GM21390 (cell line): ENCODE measurements around the gene SLC44A1.

Source experiments
- ATAC-seq: cut with Tn5 transposase; IDR thresholded peaks from one replicate; pipeline ENCODE4 v1.9.1; 2021; ENCODE audit not compliant: unreplicated experiment

SLC44A1 gene

DNA sequence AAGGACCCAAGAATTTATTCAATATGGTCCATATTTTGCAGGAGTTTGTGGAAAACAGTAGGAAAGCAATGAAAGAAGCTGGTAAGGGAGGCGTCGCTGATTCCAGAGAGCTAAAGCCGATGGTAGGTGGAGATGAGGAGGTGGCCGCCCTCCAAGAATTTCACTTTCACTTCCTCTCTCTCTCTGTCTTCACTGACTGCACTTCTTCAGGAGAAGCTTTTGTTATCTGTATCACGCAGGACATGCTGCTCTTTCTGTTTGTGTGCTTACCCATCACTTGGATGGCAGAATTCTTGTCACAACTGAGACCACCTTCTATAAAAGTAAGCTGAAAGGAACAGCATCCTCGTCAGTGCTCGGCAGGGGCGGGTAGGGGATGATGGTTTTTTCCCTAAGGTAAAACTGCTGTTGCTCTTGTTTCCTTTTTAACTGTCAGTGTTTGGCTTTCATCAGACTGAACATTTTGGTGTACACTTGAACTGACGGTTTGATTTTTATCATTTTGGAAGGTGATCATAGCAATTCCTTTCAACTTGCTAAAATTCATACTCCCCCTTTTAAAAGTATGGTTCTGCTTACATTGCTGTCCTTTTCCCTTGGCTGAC lies 141.0 kb downstream of the SLC44A1 start:
- peak; percentile 100 for ATAC-seq

- ATAC-seq = no peak
Observed at GRCh38 chr9:105389796-105390195, 145.3 kb downstream of the SLC44A1 start.

- no peak for ATAC-seq
Observed at GRCh38 chr9:105390871-105391270, 146.4 kb downstream of the SLC44A1 start.

GRCh38 chr9:105391288-105391687 lies 146.8 kb downstream of the SLC44A1 start:
- no peak for ATAC-seq

DNA sequence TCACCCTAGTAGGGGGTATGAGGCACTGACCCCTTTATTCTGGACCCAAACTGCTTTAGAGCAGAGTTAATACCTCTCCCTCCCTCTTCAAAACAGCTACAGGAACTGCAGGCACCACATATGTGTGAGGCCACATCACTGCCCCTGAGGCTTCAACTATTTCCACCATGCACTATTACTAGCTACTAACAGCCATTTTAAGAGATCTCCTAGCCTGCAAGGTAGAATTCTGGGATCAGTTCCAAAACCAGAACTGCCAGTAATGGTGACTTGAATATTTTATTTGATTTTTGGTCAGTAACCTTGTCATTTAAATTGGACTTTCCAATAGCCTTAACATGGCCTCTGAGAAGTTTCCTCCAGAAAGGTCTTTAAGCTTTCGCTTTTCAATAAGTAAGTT lies 148.1 kb downstream of the SLC44A1 start:
- no peak for ATAC-seq

DNA sequence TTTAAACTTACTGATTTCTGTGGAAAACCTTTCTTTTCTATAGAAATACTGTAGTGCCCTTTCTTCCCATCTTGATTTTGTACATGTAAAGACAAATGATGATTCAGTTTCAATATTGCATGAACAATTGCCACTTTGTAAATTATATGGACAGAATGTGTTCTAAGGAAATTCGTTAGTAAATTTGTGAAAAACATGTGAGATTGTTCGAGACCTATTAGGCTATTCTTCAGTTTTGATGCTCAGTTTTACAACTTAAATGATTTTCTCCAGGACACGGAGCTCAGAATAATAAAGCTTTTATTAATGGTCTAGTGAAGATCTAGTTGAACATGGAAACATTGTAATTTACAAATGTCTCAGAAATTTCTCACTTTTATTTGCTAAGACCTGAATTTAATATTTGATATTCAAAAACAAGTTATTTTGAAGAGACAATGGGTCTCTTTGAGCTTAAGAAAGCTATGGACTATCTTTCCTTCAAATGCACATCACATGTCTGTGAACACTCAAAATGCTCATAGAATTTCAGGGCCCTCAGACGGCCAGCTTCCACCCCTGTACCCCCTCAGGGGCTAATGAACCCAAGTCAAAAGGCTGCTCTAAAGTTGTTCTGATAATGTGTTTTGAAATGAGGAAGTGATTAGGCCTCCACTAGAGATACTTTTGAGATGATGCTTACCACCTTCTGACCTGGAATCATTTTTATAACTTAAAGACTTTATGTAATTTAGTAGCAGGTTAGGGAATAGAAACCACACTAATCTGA lies 149.3 kb downstream of the SLC44A1 start:
- no peak for ATAC-seq

- no peak for ATAC-seq
Observed at GRCh38 chr9:105396441-105396840, 152.0 kb downstream of the SLC44A1 start.

DNA sequence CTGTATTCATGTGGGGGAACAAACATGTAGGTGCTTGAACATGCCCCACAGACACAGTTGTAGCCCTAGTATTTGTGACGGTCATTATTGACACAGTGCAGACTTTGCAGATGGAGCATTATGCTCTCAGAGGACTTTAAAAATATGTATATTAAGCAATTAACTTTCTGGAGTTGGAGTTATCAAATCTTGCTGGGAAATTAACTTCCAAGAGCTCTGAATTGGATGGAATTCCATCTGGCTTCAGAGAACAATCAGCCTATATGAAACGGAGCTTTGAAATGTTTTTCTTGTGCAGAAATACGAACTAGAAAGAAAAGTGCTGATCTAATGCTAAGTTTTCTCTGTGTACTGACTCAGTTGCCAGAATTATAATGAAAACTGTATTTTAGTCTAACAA lies 152.4 kb downstream of the SLC44A1 start:
- ATAC-seq = no peak

- no peak for ATAC-seq
Observed at GRCh38 chr9:105399117-105399516, 154.7 kb downstream of the SLC44A1 start.

- no peak for ATAC-seq
Observed at GRCh38 chr9:105401651-105402050, 157.2 kb downstream of the SLC44A1 start.

DNA sequence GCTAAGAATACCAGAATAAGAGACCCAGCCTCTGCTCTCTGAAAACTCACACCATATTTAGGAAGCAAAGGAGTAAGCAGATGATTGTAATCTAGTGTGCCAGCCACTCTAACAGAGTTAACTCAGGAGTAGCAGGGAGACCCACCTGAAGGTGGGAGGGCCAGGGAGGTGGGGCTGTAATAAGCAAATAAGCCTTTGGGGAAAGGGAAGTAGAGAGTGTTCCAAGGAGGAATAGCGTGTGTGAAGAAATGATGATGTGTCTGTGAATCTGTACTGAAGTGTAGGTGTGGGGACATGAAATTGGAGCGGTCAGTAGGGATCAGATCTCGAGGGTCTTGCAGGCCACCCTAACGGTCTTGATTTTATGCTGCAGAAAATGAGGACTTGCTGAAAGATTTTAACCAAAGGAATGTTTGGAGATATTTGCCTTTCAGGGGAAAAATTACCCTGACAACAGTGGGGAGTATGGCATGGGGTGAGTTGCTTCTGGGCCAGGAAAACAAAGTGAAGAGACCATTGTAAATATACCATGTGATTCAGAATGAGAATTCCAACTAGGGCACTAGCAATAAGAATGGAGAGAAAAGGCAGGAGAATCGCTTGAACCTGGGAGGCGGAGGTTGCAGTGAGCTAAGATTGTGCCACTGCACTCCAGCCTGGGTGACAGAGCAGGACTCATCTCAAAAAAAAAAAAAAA lies 159.2 kb downstream of the SLC44A1 start:
- ATAC-seq = no peak

GRCh38 chr9:105405514-105406131 lies 161.2 kb downstream of the SLC44A1 start:
- ATAC-seq = peak; percentile 92

GRCh38 chr9:105406369-105406768 lies 161.9 kb downstream of the SLC44A1 start:
- ATAC-seq = no peak

- no peak for ATAC-seq
Observed at GRCh38 chr9:105413525-105413924, 169.1 kb downstream of the SLC44A1 start.

DNA sequence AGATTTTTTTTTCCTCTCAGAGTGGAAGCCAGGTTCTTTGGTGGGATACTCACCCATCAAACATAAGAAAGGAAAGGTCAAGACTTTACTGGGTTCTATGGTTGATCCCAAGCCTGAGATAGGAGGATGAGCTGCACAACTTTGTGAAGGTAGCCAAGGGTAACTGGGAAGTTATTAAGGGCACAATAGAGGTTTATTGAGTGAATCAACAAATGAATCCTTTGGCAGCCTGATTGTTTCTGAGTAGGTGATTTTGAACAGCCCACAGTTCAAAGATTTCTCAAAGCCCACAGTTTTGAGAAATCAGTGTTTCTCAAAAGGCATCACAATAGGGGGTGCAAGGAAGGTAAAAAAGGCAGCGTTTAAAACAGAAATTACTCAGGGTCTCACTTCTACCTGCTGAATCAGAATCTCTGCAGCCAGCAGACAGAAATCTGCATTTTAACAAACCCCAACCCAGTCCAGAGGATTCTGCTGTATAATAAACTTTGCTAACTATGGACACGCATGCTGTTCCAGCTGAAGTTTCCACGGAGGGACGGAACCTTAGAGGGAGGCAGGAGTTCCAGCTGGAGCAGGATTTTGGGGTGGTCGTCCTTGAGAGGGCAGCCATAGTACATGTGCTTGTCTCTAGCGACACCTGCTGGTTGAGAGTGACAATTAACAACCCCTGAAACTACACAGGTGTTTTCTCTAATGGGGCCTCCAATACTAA lies 170.7 kb downstream of the SLC44A1 start:
- ATAC-seq = peak; percentile 69

DNA sequence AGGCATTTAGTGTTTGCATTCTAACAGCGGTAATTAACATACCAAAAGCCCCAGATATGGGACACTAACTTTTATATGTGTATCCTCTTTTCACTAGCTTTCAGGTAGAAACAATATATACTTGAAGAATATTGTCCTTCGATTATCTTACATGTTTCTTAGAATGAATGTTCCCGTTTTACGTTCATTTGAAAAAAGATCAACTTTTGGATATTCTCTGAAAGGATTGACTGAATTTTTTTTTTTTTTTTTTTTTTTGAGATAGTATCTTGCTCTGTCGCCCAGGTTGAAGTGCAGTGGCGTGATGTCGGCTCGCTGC lies 171.2 kb downstream of the SLC44A1 start:
- ATAC-seq = no peak

- peak; percentile 82 for ATAC-seq
Observed at GRCh38 chr9:105416840-105417239, 172.4 kb downstream of the SLC44A1 start.

DNA sequence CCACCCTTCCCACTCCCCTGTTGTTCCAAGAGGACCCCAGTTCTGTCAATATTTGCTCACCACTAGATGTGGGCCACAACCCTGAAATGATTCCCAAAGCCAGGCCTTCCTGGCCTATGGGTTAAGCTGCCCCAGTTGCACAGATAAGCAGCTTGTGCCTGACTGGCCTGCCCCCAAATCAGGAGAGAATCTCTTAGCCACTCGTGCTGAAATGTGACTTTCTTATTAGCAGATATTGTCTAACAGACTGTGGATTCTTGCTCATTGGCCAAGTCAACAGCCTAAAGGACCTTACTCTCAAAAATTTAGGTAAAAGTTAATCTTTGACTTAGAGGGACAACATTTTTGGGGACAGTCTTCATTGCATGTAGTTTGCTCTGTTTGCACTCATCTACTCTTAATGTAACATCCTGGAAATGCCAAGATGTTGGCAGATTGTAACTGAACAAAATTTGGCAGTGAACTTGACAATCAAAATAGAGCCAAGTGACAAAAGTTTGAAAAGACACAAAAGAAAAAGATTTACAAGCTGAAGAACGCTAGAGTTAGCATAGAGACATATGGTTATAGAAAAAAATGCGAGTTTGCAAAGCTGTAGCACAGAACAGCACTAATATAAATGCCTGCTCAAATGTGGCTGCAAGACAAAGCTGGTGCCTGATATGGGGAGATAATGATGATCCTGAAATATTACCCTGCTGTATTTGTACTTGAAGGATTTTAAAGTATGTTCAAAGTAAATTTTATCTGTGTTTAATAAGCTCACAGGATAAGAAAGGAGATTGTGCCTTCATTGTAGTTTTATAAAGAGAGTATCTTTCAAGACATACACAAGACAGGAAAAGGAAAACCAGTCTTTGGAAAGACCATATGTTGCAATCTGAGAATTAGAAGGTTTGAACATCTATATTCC lies 174.4 kb downstream of the SLC44A1 start:
- no peak for ATAC-seq

DNA sequence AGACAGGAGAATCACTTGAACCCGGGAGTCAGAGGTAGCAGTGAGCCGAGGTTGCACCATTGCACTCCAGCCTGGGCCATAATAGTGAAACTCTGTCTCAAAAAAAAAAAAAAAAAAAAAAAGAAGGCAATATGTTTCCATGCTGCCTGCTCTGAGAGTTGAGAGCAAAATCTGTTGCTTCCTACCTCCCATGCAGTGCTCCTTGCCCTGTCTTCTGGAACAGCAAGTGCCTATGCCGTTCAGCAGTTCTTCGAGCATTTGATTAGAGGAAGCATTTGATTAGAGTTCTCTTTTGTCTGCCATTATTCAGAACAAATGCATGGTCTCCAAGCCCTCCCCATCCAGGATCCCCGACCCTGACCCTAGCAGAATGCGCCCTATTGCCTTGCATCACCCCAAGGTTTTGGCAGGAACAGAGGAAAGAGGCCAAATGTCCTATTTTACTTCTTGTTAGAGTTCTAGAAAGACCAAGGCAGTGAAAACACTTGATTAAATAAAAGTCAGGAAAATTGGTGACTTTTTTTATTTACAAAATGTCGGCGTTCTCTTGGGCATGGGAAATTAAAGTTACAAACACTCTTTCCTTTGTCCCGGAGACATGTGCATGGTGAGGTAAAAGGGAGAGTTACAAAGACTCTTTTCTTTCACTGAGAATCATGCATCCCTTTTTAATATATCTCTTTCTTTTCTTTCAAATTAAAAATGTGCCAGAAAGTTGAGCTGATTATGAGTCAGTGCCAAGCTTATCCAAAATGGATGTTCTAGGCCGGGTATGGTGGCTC lies 175.6 kb downstream of the SLC44A1 start:
- ATAC-seq = no peak
